A549 (cell line): ENCODE measurements around the gene MED28.

Experiments
- CHD2 ChIP-seq: fragments of 150-350 bp; IDR thresholded peaks from 2 replicates; pipeline ENCODE4 v1.6.1; 2014; ENCODE audit warnings: low read length; ENCODE audit not compliant: partially characterized antibody
- CTCF ChIP-seq: fragments of >200 bp; sonication (Bioruptor Twin); formaldehyde crosslinking; IDR thresholded peaks from 3 replicates; pipeline ENCODE4 v1.5.1; 2016
- ESRRA ChIP-seq: fragments of 150-350 bp; IDR thresholded peaks from 2 replicates; pipeline ENCODE4 v1.6.1; 2014; ENCODE audit warnings: mild to moderate bottlenecking, low read length, borderline replicate concordance
- HOXB13 ChIP-seq: fragments of 250-450 bp; sonication (Bioruptor Pico); IDR thresholded peaks from 2 replicates; pipeline ENCODE4 v1.5.0; 2020; ENCODE audit warnings: low read depth, mild to moderate bottlenecking, moderate library complexity
- MAFK ChIP-seq: fragments of 450-650 bp; IDR thresholded peaks from 2 replicates; pipeline ENCODE4 v1.6.1; 2014; ENCODE audit not compliant: partially characterized antibody

GRCh38 chr4:17667253-17667652, 52.8 kb downstream of the MED28 start:
- TF ChIP-seq CTCF (no peak), ESRRA (no peak), HOXB13 (CRISPR knock-in tag) (no peak), CHD2 (no peak), MAFK (no peak)
